Kidney glomerular epithelial cell (primary cell): ENCODE measurements around the gene FYN.
"Not testable (repeated sequence)": the region's sequence is repeated elsewhere in the genome, so short reads cannot be mapped to it uniquely, and the experiment has no call there.

Source experiments
- DNase-seq: peaks from one replicate; lab custom pipeline; 2025; lab: John Stamatoyannopoulos, UW

FYN gene

DNA sequence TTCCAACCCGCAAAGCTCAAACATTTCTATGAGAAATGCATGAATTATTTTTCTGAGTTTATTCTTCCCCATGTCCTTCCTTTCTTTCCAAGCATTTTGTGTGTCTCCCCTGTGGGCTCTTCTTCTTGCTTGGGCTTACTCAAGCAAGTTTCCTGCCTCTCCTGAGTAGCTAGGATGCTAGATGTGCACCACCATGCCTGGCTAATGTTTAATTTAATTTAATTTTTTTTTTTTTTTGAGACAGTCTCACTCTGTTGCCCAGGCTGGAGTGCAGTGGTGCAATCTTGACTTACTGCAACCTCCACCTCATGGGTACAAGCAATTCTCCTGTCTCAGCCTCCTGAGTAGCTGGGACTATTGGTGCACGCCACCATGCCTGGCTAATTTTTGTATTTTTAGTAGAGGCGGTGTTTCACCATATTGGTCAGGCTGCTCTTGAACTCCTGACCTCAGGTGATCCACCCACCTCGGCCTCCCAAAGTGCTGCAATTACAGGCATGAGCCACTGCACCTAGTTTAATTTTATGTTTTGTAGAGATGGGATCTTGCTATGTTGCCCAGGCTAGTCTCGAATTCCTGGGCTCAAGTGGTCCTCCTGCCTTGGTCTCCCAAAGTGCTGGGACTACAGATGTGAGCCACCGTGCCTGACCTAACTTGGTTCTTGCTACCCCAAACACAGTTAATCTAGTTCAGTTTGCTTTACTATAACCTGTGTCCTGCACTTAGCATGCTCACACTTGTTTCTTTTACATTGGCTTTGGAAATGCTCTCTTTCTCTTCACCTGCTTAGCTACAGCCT is 192.2 kb downstream of the FYN start:
- not testable (repeated sequence) for DNase-seq

DNA sequence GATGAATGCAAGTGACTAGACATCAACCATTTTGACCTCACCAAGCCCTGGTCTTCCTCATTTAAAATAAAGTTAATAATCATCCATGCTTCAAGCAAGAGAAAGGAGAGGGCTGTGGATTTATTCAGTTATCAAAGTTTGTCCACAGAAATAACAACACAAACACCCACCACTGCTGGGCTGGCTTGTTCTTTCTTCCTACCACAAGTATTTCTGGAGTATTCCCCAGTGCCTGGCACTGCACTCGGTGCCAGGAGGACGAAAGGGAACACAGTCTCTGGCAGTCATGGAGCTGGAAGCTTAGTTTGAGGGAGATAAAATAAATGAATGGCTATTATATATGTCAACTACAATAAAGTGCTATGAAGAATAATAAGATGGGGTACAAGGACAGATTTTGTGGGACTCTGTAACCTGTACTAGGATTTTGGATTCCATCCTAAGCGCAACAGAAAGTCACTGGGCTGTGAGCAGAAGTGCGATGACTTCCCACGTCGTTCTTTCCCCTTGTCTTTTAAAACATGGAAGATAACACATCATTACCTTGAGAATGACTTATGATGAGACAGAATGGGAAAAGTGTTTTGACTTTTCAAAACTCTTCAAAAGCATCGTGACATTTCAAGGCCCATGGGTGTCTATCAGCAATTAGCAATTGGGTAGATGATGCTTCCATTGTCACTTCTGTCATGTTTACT is 193.1 kb downstream of the FYN start:
- DNase-seq = no peak

DNA sequence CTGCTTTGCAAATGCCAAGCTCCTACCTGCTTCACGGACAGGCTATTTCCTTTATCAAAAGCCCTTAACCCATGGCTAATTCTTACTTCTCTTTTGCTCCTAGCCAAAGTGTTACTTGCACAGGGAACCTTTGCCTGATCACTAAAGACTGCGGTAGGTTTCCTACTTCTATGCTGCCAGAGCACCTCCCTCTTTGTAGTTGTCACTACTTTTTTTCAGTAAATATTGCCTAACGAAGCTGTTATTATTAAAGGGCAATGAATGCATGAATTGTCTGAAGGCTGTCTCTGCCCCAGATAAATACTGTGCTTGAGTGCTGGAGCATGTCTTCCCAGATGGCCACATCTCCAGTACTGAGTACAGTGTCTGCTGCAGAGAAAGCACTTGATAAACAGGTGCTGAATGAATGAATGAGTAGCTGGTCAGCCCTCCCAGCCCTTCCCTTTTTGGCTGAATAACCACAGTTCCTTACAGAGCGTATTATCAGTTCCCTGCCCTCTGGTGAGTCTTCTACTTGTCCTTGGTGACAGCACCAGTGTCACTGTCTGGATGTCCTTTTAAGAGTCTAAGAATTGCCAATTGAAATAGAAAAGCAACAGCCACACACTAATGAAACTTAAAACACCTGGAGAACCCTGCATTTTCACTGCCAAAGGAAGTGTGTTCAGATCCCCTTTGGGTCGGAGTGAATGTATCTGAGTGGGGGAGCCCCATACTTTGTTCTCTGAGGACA is 194.0 kb downstream of the FYN start:
- DNase-seq = no peak

DNA sequence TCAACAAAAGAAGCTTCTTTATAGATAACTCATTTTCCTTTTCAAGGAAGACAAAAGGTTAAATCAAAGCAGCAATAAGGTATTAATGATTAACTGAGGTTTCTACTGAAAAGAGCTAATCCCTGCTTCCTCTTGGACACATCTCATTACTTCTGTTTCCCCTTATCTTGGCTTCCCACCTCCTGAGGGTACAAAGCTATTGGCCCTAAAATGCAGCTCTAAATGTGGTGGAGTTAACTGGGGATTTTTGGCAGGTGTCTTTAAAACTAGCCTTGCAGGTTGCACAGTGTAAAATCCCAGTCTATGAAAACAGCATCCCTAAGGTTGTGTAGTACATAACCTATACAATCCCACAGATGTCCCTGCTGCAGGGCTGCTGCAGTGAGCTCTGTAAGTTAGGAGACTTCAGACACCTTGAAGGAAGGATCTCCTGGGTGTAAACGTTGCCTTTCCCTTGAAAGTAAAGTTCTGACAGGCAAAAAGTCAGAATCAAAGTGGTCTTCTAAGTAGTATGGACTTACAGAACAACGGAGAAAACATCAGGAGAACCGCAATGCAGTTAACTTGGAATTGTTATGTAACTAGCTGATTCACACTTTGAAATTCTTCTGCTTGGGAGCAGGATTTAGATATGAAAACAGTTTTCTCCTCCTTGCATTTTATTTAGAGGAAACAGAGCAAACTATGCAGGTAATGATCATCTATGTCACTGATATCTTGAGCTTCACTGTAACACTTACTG is 195.8 kb downstream of the FYN start:
- peak; percentile 71 for DNase-seq

DNA sequence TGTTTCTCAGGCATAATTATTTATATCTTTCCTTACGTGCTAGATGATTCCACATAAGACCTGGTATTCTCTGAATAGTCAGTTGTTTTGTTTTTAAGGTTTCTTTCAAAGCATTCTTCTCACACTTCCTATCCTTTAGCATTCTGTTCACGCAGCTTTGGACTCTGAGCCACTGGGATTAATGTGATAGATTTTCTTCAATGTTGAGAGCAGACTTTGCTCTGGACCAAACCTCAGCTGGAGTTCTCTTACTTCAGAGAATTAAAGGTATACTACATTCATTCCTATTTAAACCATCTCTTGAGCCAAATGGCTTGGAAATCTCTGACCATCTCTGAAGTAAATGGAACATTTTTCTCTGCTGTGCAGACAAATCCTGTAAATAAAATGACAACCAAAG is 196.9 kb downstream of the FYN start:
- no peak for DNase-seq

DNA sequence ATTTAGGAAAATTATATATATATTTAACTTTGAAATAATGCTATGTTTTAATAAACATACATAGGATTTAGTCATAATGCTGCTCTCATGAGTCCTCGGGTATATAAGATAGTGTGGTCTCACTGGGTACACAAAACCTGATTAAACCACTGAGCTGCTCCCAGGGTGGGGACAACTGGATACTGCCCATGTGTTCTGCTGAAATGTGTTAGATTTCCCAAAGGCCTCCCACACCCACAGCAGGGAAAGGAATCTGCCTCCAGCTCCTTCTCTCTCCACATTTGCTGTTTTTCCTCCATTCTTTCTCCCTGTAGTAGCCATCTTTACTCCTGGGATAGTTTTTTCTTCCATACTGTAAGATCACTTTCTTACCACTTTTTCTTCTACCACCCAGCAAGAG is 198.4 kb downstream of the FYN start:
- no peak for DNase-seq

DNA sequence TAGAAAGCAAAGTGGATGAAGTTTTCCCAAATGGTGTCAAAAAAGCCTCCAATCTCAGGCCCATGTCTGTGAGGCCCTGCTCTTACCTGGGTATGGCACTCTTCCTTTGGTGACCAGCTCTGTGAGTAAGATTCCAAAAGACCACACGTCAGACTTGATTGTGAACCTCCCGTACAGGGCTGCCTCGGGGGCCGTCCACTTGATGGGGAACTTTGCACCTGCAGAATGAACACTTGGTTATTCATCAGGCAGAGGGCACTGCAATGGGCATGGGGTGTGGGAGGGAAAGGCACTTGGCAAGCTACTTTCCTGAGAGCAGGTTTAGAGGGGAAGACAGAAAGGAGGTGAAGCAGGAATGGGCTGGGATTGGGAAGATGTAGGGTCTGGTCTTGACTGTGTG is 198.8 kb downstream of the FYN start:
- DNase-seq = no peak

DNA sequence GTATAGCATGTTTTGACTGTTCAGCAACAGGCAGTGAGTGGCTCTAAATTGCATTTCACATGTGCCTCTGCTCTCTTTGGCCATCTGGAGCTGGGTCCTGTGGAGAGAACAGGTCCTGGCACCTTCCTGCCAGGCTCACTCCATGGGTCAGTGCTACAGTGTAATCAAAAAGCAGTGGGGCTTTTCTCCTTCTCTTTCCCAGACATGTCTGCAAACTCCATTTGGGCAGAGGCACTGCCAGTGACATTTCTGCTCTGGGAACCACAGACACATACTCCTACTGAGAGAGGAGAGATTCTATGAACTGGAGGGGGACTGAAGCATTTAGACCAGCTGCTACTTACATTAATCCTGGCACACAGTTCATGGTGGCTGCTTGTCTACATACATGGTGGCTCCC is 199.3 kb downstream of the FYN start:
- DNase-seq = no peak

DNA sequence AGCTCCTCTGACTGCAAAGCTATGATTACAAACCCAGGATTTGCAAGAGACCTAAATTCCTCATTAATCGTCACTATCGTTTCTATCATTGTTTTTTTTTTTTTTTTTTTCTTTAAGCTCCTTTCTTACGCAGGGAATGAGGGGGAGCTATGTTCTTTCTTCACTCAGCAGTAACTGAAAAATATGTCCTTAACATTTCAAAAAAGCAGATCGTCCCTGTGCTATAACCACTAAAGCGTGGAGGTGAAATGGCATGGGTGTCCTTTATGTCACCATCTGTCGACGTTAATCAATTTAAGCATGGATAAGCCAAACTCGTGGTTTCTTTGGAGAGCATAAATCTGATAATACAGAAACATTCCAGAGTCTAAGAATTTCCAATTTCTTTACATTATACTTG is 199.7 kb downstream of the FYN start:
- no peak for DNase-seq

DNA sequence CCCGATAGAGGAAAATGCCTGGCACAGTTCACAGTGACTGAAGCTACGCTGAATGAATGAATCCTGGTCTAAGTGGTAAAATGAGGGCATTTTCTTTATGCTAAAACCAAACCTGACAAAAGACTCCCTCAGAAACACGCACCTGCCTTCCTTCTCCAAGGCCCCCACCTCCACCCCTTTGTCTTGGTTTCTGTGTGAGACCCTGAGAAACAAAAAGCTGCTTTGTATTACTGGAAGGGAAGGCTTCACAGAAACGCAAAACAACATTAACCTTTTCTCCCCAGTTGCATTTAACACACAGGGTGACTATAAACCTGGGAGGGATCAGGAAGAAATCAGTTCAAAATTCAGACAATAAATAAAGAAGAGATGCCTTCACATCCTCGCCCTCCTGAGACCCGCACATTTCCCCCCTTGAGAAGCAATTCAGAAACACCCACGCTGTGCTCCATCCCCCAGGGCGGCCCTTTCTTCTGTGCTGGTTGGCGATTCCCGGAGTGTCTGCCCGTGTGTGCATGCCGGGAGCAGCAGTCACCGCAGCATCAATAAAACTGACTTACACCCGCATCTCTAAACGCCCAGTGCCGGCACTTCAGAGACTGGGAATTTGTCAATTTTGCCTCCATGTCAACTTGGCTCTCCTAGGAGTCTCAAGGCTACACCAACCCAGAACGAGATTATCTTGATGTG is 200.3 kb downstream of the FYN start:
- no peak for DNase-seq

DNA sequence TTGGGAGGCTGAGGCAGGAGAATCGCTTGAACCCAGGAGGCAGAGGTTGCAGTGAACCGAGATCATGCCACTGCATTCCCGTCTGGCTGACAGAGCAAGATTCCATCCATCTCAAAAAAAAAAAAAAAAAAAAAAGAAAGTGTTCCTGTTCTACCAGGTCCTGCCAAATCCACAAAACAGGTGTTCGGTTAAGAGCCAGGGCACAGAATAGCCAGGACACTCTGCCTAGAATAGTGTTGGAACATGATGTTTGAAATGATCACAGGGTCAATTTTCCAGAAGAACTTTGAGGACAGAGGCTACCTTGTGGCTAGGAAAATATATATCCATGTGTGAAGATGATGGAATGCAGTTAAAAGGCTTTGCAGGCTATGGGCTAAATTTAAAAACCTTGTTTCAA is 203.9 kb downstream of the FYN start:
- DNase-seq = no peak

DNA sequence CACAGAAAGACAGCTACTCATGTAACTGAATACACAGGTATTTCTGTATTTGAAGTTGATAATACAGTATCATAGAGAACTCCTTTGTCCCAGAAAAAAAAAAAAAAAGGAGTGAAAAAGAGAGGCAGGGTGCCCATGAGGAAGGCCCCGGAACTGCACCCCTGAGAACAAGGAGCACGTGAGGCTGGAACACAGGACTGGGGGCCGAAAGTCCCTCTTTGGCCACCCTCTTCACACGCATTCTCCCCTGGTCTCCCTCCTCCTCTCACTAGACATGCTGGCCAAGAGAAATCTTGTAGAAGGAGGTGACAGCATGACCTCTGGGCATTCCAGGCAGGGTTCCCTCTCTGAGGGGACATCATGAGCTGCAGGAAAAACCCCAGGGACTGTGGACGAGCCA is 204.8 kb downstream of the FYN start:
- no peak for DNase-seq

DNA sequence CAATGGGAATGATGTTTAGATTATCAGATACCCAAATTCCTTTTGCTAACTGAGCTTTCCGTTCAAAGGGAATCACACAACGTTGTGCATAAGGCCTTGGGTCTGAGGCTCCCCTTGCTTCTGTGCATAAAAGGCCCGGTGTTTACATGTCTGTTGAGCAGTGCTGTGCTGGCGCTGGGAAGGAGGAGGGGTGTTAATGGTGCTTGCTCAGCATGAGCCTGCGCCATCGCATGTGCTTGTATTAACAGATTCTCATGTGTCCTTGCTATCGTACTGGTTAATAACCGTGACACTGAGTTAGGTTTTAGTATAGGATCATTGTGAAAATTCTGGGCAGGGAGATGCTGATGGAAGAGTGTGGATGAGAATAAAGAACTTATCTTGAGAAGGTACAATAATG is 205.3 kb downstream of the FYN start:
- no peak for DNase-seq

DNA sequence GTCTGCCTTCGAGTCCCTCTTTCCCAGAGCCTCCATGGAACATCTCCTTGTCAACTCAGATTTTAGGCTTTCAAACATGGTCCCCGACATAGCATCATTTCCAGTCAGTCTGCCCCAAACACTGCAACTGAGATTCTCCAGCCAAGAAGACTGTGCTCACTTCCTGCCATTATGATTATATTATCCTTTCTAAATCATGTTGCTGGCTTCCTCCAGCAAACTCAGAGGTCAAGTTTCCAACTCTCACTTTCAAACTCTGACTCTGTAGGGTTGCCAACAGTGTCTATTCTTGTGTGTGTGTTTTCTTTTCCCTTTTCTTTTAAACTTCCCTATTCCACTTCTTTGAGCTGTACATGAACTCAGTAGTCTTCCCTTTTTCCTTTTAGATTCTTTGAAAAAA is 206.4 kb downstream of the FYN start:
- no peak for DNase-seq

DNA sequence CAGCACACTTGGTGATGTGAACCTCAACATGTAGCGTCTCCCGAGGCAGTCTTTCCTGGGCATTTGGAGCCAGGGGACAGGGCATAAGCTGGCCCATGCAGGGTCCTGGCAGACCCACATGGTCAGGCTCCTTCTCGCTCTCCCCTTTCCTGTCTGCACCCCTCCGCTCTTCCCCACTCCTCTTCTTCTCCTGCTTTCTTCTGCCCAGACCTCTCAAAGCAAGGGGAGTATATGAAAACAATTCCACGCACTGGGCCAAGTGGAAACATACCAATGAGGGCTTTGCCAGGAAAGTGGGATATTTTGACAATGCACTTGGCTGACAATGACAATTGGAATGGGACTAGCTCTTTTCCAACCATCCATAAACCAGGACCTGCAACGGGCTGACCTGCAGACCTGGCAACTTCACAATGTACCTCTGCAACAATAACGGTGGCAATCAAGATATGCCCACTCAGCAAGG is 208.7 kb downstream of the FYN start:
- DNase-seq = no peak

DNA sequence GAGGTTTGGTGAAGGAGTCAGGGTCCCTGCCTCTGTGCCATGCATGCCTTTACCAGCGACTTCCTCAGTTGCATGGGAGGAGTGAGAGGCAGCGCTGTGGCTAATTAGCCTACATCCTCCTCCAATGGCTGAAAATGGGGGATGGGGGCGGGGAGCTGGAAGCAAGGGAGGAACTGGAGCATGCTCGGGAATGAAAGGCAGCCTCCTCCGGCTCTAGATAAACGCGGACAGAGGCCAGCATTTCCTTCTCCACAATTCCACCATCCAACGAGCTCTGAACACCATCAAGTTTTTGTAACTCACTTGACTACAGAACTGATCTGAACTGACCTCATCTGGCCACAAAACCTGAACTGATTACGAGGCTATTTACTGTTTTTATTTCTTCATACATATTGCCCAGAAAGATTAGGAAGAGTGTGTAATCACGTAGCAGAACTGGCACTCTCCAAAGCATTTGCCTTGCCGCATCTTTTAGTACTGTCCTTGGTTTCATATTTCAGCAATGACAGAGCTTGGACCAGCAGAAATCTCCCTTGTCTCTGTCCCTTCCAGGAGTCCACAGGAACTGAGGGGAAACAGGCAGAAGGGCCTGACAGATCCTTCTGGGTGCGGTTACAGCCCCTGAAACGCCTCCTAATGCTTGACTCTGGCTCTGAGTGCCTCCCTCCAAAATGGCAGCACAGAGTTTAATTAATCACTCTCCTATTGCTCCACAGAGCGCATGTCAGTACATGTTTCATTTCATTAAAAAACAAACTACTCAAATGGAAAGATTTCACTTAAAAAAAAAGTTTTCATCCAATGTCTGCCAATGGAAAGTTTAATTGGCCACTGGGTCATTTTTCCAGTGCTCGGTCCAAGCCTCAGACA is 209.3 kb downstream of the FYN start:
- DNase-seq = no peak

DNA sequence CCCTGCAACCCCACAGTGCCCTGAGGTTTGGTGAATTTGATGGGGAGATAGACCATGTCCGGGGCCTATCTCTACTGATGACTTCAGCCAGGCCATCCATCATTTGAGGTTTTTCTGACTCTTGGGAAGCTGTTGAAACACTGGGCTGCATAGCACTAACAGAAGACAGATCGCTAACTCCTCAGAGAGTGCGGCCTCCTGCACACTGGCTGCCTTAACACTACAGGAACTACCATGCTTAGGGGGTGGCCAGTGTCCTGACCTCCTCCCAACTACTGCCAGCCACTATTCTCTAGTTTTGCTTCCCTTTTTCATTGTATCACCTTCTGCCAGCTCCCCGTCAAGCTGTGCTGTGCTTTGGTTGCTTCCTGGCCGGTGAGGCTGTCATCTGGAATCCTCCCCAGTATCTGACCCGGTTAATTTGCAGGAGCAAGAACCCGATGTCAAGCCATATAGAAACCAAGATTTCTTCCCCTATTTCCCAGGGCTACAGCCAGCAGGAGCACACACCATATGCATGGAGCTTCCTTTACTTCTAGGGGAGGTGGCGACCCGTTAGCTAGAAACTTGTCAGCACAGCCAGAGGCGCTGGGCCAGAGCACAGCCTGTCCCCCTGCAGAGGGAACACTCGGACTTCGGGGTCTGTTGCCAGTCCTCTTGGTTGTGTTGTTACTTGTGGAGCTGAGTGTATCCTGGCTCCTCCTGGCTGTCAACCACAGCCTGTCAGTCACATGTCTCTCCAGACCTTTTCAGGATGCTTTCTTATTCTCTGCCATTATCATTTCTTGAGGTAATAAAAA is 210.3 kb downstream of the FYN start:
- no peak for DNase-seq

DNA sequence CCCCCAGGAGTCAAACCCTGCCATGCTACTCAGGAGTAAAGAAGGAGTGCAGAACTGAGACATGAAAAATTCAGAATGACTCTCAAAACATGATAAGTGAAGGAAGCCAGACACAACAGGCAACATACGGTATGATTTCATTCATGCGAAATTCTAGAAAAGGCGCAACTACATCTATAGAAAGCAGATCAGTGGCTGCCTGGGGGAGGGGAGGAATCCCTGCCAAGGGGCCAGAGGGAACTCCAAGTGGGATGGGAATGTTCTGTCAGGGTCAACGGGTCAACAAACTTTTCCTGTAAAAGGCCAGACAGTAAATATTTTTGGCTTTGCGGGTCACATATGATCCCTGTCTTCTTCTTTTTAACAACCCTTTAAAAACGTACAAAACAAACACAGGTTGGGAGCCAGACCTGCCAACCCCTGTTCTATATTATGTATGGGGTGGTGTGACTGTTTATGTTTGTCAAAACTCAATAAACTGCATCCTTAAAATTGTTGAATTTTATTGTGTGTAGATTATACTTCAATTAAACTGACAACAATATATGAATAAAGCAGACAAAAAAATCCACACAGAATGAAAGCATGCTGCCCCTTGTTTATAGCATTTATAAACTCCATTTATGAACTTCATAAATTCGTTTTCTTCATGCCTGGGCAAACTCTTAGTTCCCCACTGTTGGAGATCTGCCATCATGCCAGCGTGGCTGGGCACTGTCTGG is 211.0 kb downstream of the FYN start:
- no peak for DNase-seq

DNA sequence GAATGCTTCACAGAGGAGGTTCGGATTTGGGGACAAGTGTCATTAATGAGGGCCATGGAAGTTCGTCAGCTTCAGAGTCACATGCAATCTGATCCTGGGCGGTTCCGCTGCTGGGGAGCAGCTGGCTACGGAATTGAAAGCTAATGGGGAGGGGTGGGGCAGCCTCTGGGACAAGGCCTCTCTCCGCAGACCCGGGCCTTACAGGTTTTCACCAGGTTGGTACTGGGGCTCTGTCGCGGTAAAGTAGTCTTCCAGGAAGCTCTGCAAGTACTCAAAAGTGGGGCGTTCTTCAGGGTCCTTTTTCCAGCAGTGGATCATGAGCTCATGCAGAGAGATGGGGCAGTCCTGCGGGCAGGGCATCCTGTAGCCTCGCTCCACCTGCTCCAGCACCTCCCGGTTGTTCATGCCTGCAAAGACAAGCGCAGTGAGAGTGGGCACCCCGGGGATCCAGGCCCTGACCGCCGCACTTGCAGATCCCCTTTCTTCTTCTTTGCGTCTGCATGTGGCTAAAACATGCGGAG is 211.7 kb downstream of the FYN start:
- no peak for DNase-seq
